RWPE2 (cell line): Measurements from ENCODE around the gene C5orf63.

Experiments used
- ATAC-seq: fragments of 200-7000 bp; cut with Tn5 transposase; 3 replicates; pipeline ENCODE4 v1.9.1; 2021; ENCODE audit warnings: low read depth
- DNase-seq: peaks from one replicate; pipeline ENCODE4 v3.0.0-alpha.2; 2020; ENCODE audit warnings: low spot score
- H3K27ac ChIP-seq: fragments of 450-650 bp; 2 replicates; pipeline ENCODE4 v1.5.1; 2017; ENCODE audit warnings: mild to moderate bottlenecking; ENCODE audit not compliant: poor library complexity, severe bottlenecking
- H3K27me3 ChIP-seq: fragments of 250-450 bp; sonication (Bioruptor Pico); 2 replicates; pipeline ENCODE4 v1.5.1; 2021; ENCODE audit warnings: mild to moderate bottlenecking, moderate library complexity; ENCODE audit not compliant: insufficient read depth, poor library complexity, severe bottlenecking
- H3K36me3 ChIP-seq: fragments of 250-450 bp; sonication (Bioruptor Pico); 2 replicates; pipeline ENCODE4 v1.5.1; 2020; ENCODE audit warnings: low read depth, mild to moderate bottlenecking, moderate library complexity
- H3K4me1 ChIP-seq: fragments of 250-450 bp; sonication (Bioruptor Pico); 2 replicates; pipeline ENCODE4 v1.5.1; 2021; ENCODE audit warnings: mild to moderate bottlenecking, moderate library complexity; ENCODE audit not compliant: insufficient read depth, poor library complexity, severe bottlenecking
- H3K4me3 ChIP-seq: fragments of 250-450 bp; sonication (Bioruptor Pico); 2 replicates; pipeline ENCODE4 v1.5.1; 2021; ENCODE audit warnings: mild to moderate bottlenecking, moderate library complexity; ENCODE audit not compliant: severe bottlenecking
- H3K9me3 ChIP-seq: fragments of 250-450 bp; sonication (Bioruptor Pico); 2 replicates; pipeline ENCODE4 v1.5.1; 2021; ENCODE audit warnings: mild to moderate bottlenecking, moderate library complexity; ENCODE audit not compliant: severe bottlenecking
- CTCF ChIP-seq: fragments of 450-650 bp; IDR thresholded peaks from one replicate; pipeline ENCODE4 v1.5.1; 2017; ENCODE audit warnings: mild to moderate bottlenecking, moderate library complexity; ENCODE audit not compliant: poor library complexity, severe bottlenecking

The C5orf63 gene

GRCh38 chr5:127038550-127038949 lies 34.8 kb downstream of the C5orf63 start:
- DNase-seq = no peak
- Histone ChIP-seq H3K9me3 (no peaks in the 10 kb centered on the region), H3K4me3 (no peak overlapping the region), H3K36me3 (no peaks in the 10 kb centered on the region), H3K27me3 (no peaks in the 10 kb centered on the region), H3K4me1 (peaks cover 24% of the 10 kb centered on the region), H3K27ac (no peak overlapping the region)
- no peak for ATAC-seq
- no peak for TF ChIP-seq CTCF

DNA sequence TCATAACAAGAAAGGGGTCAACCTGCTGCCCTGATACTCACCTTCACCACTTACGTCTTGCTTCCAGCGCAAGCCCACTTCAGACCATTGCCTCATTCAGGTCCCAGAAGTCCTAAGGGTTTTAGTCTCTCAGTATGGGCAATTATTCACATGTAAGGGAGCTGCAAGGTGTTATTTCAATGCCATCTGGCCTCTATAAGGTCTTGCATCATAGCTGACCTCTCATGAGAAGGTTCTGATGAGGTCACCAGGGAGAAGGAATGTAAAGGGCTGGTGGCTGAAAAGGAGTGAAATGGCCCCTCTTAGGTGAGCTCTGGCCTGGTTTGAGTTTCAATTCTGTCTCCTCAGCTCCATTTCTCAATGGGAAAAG lies 41.5 kb downstream of the C5orf63 start:
- no peaks in the 10 kb centered on the region for H3K9me3 ChIP-seq
- H3K36me3 ChIP-seq = no peaks in the 10 kb centered on the region
- no peak overlapping the region for H3K4me3 ChIP-seq
- no peaks in the 10 kb centered on the region for H3K4me1 ChIP-seq
- no peaks in the 10 kb centered on the region for H3K27me3 ChIP-seq
- DNase-seq (no peak), ATAC-seq (no peak)
- H3K27ac ChIP-seq = no peak overlapping the region
- TF ChIP-seq CTCF = no peak

- peak overlapping the region; percentile 48 for H3K4me3 ChIP-seq
- no peaks in the 10 kb centered on the region for H3K9me3 ChIP-seq
- H3K4me1 ChIP-seq = no peaks in the 10 kb centered on the region
- no peak for ATAC-seq
- TF ChIP-seq CTCF = no peak
- DNase-seq = no peak
- H3K36me3 ChIP-seq = no peaks in the 10 kb centered on the region
- H3K27me3 ChIP-seq = no peaks in the 10 kb centered on the region
- no peak overlapping the region for H3K27ac ChIP-seq
These were observed 42.0 kb downstream of the C5orf63 start for GRCh38 chr5:127031147-127031862.

DNA sequence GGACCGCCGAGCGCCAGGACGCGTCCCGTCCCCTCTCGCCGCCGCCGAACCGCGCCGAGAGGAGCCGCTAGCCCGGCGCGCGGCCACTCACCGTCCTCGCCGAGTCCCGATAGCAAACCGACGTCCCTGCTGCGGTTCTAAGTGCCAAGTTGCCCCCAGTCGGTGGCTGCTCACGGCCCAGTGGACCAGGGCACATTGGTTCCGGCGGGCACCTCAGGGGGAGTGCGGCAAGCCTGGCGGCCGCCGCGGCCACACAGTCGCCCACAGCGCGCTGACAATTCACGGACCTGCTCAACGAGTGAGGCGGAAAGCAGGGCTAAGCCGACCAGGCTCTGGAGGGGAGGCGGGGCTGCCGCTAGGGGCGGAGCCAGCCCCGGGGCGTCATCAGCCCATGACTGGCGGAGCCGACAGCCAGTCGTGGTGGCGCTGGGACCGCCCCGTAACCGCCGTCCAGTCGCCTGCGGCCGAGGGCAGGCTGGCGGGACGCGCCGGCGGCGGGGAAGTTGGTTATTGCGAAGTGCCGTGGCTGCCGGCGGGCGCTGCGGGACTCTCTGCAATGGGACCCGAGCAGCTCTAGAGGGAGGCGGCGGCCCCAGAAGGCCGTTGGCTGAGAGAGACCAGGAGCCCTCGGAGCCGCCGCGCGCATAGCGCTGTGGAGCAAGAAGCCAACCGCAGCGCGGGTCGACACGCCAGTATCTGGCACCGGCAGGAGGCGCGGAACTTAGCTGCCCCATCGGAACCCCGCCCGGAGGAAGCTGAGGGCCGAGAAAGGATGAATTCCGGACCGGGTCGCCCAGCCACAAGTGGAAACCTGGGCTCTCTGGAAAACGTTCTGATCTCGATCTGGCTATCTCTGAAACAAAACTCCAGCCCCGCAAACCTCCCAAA lies 42.8 kb downstream of the C5orf63 start, which contains the start of gene MARCHF3:
Gene MARCHF3, minus strand, starts transcription at position 300 of the 888 bp plus-strand sequence. CDS start 112,387 bp downstream, outside the sequence.
- ATAC-seq (peak; percentile 96), DNase-seq (peak; percentile 95)
- no peaks in the 10 kb centered on the region for H3K27me3 ChIP-seq
- H3K4me1 ChIP-seq = no peaks in the 10 kb centered on the region
- H3K36me3 ChIP-seq = no peaks in the 10 kb centered on the region
- no peak within 1 kb of the TSS for H3K27ac ChIP-seq
- peak within 1 kb of the TSS; percentile 48 for H3K4me3 ChIP-seq
- TF ChIP-seq CTCF = peak; percentile 35
- no peaks in the 10 kb centered on the region for H3K9me3 ChIP-seq
